Measurements from ENCODE around the gene EIF4A3. TPM values are rescaled to one million over a fixed set of nuclear protein-coding genes. Genes with fewer than 3 reads are reported as not detected.

EIF4A3 gene
- total and polyA plus RNA-seq, 9 of the 15 experiments (the other 6 are each of a cell fraction or from before 2014, with no cell fraction given), result 62.7 to 171 (median 127) TPM

DNA sequence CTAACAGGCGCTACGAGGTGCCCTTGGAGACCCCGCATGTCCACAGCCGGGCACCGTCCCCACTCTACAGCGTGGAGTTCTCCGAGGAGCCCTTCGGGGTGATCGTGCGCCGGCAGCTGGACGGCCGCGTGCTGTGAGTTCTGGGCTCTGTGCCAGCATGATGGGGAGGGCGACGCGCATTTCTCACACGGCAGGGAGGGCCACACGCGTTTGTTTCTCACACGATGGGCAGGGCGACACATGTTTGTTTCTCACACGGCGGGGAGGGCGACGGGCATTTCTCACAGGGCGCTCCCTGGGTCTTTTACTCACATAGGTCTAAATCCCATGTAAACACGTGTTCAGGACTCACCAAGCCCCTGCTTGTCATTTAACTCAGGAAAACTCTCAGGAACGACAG lies 41.2 kb downstream of the EIF4A3 start (continued):
- TF ChIP-seq, protein P1, sequence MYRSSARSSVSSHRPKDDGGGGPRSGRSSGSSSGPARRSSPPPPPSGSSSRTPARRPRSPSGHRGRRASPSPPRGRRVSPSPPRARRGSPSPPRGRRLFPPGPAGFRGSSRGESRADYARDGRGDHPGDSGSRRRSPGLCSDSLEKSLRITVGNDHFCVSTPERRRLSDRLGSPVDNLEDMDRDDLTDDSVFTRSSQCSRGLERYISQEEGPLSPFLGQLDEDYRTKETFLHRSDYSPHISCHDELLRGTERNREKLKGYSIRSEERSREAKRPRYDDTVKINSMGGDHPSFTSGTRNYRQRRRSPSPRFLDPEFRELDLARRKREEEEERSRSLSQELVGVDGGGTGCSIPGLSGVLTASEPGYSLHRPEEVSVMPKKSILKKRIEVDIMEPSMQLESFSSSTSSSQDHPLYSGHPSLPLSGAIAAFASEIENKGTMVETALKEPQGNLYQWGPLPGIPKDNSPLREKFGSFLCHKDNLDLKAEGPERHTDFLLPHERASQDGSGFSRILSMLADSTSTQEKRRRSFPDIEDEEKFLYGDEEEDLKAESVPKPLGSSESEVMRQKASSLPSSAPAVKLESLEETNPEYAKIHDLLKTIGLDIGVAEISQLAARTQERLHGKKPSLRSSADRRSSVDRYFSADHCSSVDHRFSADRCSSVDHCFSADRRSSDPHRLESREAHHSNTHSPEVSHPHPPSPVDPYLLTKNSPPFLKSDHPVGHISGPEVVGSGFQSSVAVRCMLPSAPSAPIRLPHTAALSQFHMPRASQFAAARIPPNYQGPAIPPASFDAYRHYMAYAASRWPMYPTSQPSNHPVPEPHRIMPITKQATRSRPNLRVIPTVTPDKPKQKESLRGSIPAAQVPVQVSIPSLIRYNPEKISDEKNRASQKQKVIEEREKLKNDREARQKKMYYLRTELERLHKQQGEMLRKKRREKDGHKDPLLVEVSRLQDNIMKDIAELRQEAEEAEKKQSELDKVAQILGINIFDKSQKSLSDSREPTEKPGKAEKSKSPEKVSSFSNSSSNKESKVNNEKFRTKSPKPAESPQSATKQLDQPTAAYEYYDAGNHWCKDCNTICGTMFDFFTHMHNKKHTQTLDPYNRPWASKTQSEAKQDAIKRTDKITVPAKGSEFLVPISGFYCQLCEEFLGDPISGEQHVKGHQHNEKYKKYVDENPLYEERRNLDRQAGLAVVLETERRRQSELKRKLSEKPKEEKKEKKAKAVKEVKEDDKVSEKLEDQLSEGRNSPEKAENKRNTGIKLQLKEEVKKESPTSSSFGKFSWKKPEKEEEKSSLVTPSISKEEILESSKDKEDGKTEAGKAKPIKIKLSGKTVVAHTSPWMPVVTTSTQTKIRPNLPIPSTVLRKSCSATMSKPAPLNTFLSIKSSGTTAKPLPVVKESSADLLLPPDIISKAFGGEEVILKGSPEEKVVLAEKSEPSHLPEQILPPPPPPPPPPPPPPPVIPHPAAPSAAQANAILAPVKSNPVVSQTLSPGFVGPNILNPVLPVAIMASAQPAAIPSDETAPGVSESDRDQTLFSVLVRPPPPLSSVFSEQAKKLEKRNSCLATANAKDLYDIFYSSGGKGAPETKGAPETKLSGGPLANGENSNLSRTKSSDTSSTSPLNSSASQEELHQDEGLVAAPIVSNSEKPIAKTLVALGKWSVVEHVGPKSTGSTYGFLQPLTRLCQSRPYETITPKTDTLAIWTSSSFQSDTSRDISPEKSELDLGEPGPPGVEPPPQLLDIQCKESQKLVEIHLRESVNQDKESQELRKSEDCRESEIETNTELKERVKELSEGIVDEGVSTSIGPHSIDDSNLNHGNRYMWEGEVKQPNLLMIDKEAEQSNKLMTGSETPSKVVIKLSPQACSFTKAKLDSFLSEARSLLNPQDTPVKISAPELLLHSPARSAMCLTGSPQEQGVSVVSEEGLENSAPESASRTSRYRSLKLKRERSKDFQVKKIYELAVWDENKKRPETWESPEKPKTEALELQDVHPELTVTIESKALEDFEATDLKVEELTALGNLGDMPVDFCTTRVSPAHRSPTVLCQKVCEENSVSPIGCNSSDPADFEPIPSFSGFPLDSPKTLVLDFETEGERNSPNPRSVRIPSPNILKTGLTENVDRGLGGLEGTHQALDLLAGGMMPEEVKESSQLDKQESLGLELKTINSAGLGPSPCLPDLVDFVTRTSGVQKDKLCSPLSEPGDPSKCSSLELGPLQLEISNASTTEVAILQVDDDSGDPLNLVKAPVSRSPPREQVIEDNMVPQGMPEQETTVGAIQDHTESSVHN (IDR thresholded peaks at IDR 0.05; ENCODE audit: borderline replicate concordance in 1 of 2, low read depth in 1 of 2), result no peak
- TF ChIP-seq SETDB1 (IDR thresholded peaks at IDR 0.05; ENCODE audit: low read length), result no peak
- TF ChIP-seq ZNF551 (CRISPR knock-in tag; IDR thresholded peaks at IDR 0.05), result no peak
- no peak for TF ChIP-seq MCM2 (IDR thresholded peaks at IDR 0.05; ENCODE audit: low read depth)
- TF ChIP-seq, protein P2, sequence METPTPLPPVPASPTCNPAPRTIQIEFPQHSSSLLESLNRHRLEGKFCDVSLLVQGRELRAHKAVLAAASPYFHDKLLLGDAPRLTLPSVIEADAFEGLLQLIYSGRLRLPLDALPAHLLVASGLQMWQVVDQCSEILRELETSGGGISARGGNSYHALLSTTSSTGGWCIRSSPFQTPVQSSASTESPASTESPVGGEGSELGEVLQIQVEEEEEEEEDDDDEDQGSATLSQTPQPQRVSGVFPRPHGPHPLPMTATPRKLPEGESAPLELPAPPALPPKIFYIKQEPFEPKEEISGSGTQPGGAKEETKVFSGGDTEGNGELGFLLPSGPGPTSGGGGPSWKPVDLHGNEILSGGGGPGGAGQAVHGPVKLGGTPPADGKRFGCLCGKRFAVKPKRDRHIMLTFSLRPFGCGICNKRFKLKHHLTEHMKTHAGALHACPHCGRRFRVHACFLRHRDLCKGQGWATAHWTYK (CRISPR knock-in tag; IDR thresholded peaks at IDR 0.05), result no peak
- TF ChIP-seq ILK (tag; IDR thresholded peaks at IDR 0.05; ENCODE audit: borderline replicate concordance, low read depth), result no peak
- TF ChIP-seq, protein P3, sequence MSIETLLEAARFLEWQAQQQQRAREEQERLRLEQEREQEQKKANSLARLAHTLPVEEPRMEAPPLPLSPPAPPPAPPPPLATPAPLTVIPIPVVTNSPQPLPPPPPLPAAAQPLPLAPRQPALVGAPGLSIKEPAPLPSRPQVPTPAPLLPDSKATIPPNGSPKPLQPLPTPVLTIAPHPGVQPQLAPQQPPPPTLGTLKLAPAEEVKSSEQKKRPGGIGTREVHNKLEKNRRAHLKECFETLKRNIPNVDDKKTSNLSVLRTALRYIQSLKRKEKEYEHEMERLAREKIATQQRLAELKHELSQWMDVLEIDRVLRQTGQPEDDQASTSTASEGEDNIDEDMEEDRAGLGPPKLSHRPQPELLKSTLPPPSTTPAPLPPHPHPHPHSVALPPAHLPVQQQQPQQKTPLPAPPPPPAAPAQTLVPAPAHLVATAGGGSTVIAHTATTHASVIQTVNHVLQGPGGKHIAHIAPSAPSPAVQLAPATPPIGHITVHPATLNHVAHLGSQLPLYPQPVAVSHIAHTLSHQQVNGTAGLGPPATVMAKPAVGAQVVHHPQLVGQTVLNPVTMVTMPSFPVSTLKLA (conservative IDR thresholded peaks at IDR 0.05), result peak in 1 of 2 experiments; percentile 56; a peak in 2 of 4 replicates
- TF ChIP-seq ZNF133 (CRISPR knock-in tag; IDR thresholded peaks at IDR 0.05), result no peak
- TF ChIP-seq ZNF644 (tag; IDR thresholded peaks at IDR 0.05; ENCODE audit: low read depth), result no peak
- no peak for TF ChIP-seq ZNF282 (CRISPR knock-in tag; IDR thresholded peaks at IDR 0.05)
- no peak for TF ChIP-seq NEUROD1 (IDR thresholded peaks at IDR 0.05; ENCODE audit: borderline replicate concordance, low read depth, low read length, partially characterized antibody)
- TF ChIP-seq, protein P4, sequence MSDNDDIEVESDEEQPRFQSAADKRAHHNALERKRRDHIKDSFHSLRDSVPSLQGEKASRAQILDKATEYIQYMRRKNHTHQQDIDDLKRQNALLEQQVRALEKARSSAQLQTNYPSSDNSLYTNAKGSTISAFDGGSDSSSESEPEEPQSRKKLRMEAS (CRISPR knock-in tag; IDR thresholded peaks at IDR 0.05), result peak; percentile 52; the same call in 1 of the 2 replicates
